K562 (cell line): ENCODE results near the gene LDLR. TPM values are rescaled to one million over a fixed set of nuclear protein-coding genes. Genes with fewer than 3 reads are reported as not detected.

ENCODE experiments used
- ARID3B ChIP-seq: fragments of 250-450 bp; sonication (Bioruptor Pico); IDR thresholded peaks from 2 replicates; pipeline ENCODE4 v1.4.0; 2020; ENCODE audit warnings: borderline replicate concordance
- ARNT ChIP-seq, 2 experiments: fragments of 450-650 bp; IDR thresholded peaks; 2 replicates each; pipeline ENCODE4 v1.6.1; 2016; ENCODE audit warnings: mild to moderate bottlenecking in 1 of 2
- BCOR ChIP-seq: fragments of 450-650 bp; IDR thresholded peaks from 2 replicates; pipeline ENCODE4 v1.6.1; 2016
- CEBPB ChIP-seq: fragments of 450-650 bp; IDR thresholded peaks from 2 replicates; pipeline ENCODE4 v1.6.1; 2016; ENCODE audit warnings: missing genetic modification characterization, missing compliant biosample characterization
- MAFF ChIP-seq: IDR thresholded peaks from 2 replicates; pipeline ENCODE4 v1.6.1; 2012; ENCODE audit warnings: low read length, improper control_type of control experiment
- MAFG ChIP-seq: fragments of 450-650 bp; conservative IDR thresholded peaks from 2 replicates; pipeline ENCODE4 v1.6.1; 2016; ENCODE audit warnings: missing genetic modification characterization, missing compliant biosample characterization
- PML ChIP-seq: IDR thresholded peaks from 2 replicates; pipeline ENCODE4 v1.6.1; 2012; ENCODE audit warnings: low read length, inconsistent platforms
- RAD21 ChIP-seq, 2 experiments: fragments of 250-450 bp in 1 of 2; fragments of 450-650 bp in 1 of 2; sonication (Bioruptor Pico) in 1 of 2; formaldehyde crosslinking in 1 of 2; IDR thresholded peaks in 1 of 2; conservative IDR thresholded peaks in 1 of 2; 2 replicates each; pipeline versions ENCODE4 v1.4.0 to v1.8.0; 2020 to 2022; ENCODE audit warnings: mild to moderate bottlenecking in 2 of 2, moderate library complexity in 1 of 2
- SMARCA5 ChIP-seq: fragments of 450-650 bp; IDR thresholded peaks from 2 replicates; pipeline ENCODE4 v1.6.1; 2016
- SMARCE1 ChIP-seq: fragments of 450-650 bp; IDR thresholded peaks from 2 replicates; pipeline ENCODE4 v1.7.1; 2016; ENCODE audit warnings: mild to moderate bottlenecking
- SUPT5H ChIP-seq: fragments of 450-650 bp; IDR thresholded peaks from 2 replicates; pipeline ENCODE4 v1.6.1; 2016
- TAF1 ChIP-seq: IDR thresholded peaks from 2 replicates; pipeline ENCODE4 v1.6.1; 2011; ENCODE audit warnings: mild to moderate bottlenecking, low read length, moderate library complexity; ENCODE audit not compliant: insufficient read depth, control insufficient read depth, severe bottlenecking; ENCODE audit errors: extremely low read depth
- XRCC5 ChIP-seq: fragments of 200-400 bp; formaldehyde crosslinking; IDR thresholded peaks from 2 replicates; pipeline ENCODE4 v1.6.1; 2017; ENCODE audit warnings: low read depth, mild to moderate bottlenecking, low read length
- ZNF316 ChIP-seq: fragments of 450-650 bp; IDR thresholded peaks from 2 replicates; pipeline ENCODE4 v1.6.1; 2016
- ZZZ3 ChIP-seq: fragments of 450-650 bp; IDR thresholded peaks from 2 replicates; pipeline ENCODE4 v1.6.1; 2016; ENCODE audit warnings: antibody characterized with exemption, mild to moderate bottlenecking, moderate library complexity
- polyA plus RNA-seq, 8 experiments: library from polyadenylated mRNA; depleted of rRNA in 4 of 8; stranded (reverse) in 5 of 8; unstranded in 3 of 8; fragments of >200 nt; fragmentation: Nextera tagmentation in 2 of 8; fragmentation: Illumina TruSeq in 1 of 8; extraction: Ambion mirVana in 2 of 8; extraction: Trizol in 1 of 8; gene quantifications; 2 replicates each; pipeline versions ENCODE4 v1.2.1 to v1.2.3, GENCODE V29; 2011 to 2014; ENCODE audit warnings: inconsistent platforms in 1 of 8, missing spikeins in 1 of 8
- total RNA-seq, 7 experiments: library from RNA; depleted of rRNA in 6 of 7; stranded (reverse); fragments of >200 nt in 6 of 7; fragmentation: Illumina TruSeq in 2 of 7; extraction: Trizol in 2 of 7; gene quantifications; 2 replicates each; pipeline versions ENCODE4 v1.2.1 to v1.2.3, GENCODE V29; 2011 to 2021; ENCODE audit warnings: low replicate concordance in 1 of 7
- TF ChIP-seq, protein P1 (sequence below): IDR thresholded peaks from 3 replicates; pipeline ENCODE4 v1.6.1; 2011; ENCODE audit warnings: borderline replicate concordance, mild to moderate bottlenecking; ENCODE audit not compliant: insufficient read length, insufficient read depth
- TF ChIP-seq, protein P2 (sequence below): IDR thresholded peaks from 2 replicates; pipeline ENCODE4 v1.6.1; 2011; ENCODE audit not compliant: insufficient read length; ENCODE audit errors: extremely low read depth
- TF ChIP-seq, protein P3 (sequence below), 2 experiments: IDR thresholded peaks in 1 of 2; conservative IDR thresholded peaks in 1 of 2; 2 replicates each; pipeline ENCODE4 v1.6.1; 2016; ENCODE audit warnings: low read depth in 2 of 2, mild to moderate bottlenecking in 1 of 2, missing compliant biosample characterization in 1 of 2, missing genetic modification characterization in 1 of 2, moderate library complexity in 1 of 2
- TF ChIP-seq, protein P4 (sequence below): fragments of 450-650 bp; formaldehyde crosslinking; IDR thresholded peaks from 2 replicates; pipeline ENCODE4 v1.4.0; 2020; ENCODE audit warnings: mild to moderate bottlenecking, moderate library complexity

LDLR gene
- total and polyA plus RNA-seq, 9 of the 15 experiments (the other 6 are each of a cell fraction or from before 2014, with no cell fraction given) = 19.9 to 114 (median 56.3) TPM

DNA sequence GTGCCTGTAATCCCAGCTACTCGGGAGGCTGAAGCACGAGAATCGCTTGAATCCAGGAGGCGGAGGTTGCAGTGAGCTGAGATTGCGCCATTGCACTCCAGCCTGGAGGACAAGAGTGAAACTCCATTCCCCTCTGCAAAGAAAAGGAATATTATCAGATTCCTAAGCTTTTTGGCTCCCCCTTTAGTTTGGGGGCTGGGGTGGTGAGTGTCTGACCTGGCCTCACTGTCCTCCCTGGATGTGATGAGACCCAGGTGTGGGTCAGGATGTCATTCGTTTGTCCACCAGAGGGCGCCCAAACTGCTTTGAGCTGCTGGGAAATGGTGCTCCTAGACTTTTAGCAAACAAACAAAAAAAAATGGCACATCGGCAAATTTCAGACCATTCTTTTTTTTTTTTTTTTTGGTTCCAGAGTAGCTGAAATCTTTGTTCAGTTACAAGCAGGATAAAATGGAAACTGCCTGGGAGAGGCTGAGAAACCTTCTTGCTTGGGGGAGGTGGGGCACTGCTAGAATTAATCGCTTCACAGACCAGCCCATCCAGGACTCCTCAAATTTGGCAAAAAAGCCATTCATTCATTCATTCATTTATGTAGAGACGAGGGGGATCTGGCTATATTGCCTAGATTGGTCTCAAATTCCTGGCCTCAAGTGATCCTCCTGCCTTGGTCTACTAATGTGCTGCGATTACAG lies 36.9 kb downstream of the LDLR start (continued):
- TF ChIP-seq RAD21 (CRISPR knock-in tag; conservative IDR thresholded peaks at IDR 0.05 in 1 of 2, IDR thresholded peaks at IDR 0.05 in 1 of 2) = peak; percentile 25 to 38
- TF ChIP-seq, protein P1, sequence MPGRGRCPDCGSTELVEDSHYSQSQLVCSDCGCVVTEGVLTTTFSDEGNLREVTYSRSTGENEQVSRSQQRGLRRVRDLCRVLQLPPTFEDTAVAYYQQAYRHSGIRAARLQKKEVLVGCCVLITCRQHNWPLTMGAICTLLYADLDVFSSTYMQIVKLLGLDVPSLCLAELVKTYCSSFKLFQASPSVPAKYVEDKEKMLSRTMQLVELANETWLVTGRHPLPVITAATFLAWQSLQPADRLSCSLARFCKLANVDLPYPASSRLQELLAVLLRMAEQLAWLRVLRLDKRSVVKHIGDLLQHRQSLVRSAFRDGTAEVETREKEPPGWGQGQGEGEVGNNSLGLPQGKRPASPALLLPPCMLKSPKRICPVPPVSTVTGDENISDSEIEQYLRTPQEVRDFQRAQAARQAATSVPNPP = no peak
- 0 out of 2 replicates have a peak, but pooled peaks have one; percentile 23 for TF ChIP-seq PML
- TF ChIP-seq ZNF316 = peak; percentile 89
- peak; percentile 75 for TF ChIP-seq MAFG (tag)
- TF ChIP-seq ZZZ3 = no peak
- TF ChIP-seq SMARCE1 = no peak
- TF ChIP-seq, protein P2, sequence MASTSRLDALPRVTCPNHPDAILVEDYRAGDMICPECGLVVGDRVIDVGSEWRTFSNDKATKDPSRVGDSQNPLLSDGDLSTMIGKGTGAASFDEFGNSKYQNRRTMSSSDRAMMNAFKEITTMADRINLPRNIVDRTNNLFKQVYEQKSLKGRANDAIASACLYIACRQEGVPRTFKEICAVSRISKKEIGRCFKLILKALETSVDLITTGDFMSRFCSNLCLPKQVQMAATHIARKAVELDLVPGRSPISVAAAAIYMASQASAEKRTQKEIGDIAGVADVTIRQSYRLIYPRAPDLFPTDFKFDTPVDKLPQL = no peak
- TF ChIP-seq, protein P3, sequence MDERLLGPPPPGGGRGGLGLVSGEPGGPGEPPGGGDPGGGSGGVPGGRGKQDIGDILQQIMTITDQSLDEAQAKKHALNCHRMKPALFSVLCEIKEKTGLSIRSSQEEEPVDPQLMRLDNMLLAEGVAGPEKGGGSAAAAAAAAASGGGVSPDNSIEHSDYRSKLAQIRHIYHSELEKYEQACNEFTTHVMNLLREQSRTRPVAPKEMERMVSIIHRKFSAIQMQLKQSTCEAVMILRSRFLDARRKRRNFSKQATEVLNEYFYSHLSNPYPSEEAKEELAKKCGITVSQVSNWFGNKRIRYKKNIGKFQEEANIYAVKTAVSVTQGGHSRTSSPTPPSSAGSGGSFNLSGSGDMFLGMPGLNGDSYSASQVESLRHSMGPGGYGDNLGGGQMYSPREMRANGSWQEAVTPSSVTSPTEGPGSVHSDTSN (CRISPR knock-in tag; IDR thresholded peaks at IDR 0.05; ENCODE audit: low read depth) = no peak
- TF ChIP-seq, protein P3 (tag; conservative IDR thresholded peaks at IDR 0.05; ENCODE audit: low read depth) = no peak
- 0 out of 2 replicates have a peak, but pooled peaks have one; percentile 30 for TF ChIP-seq SMARCA5
- TF ChIP-seq BCOR = no peak
- peak; percentile 77; the same call in 1 of the 2 replicates for TF ChIP-seq XRCC5
- TF ChIP-seq ARNT (IDR thresholded peaks at IDR 0.05) = 0 out of 4 replicates have a peak, but pooled peaks of 1 of the 2 experiments have one; percentile 42
- TF ChIP-seq, protein P4, sequence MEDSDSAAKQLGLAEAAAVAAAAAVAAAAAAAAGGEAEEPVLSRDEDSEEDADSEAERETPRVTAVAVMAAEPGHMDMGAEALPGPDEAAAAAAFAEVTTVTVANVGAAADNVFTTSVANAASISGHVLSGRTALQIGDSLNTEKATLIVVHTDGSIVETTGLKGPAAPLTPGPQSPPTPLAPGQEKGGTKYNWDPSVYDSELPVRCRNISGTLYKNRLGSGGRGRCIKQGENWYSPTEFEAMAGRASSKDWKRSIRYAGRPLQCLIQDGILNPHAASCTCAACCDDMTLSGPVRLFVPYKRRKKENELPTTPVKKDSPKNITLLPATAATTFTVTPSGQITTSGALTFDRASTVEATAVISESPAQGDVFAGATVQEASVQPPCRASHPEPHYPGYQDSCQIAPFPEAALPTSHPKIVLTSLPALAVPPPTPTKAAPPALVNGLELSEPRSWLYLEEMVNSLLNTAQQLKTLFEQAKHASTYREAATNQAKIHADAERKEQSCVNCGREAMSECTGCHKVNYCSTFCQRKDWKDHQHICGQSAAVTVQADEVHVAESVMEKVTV (CRISPR knock-in tag) = 0 out of 2 replicates have a peak, but pooled peaks have one; percentile 15
- no peak for TF ChIP-seq ARID3B (CRISPR knock-in tag)
- TF ChIP-seq SUPT5H = peak; percentile 17
- TF ChIP-seq TAF1 = no peak
- TF ChIP-seq MAFF = peak; percentile 77
- peak; percentile 67 for TF ChIP-seq CEBPB (tag)
